Measurements from ENCODE around the gene HOMER3. TPM values are rescaled to one million over a fixed set of nuclear protein-coding genes. Genes with fewer than 3 reads are reported as not detected.

The HOMER3 gene
- total RNA-seq, 1 donor from 2014 or later: 203 TPM

- peak; percentile 71 for DNase-seq (ENCODE audit: low read depth)
Measured at GRCh38 chr19:18883526-18884304, 57.3 kb downstream of the HOMER3 start.

- no peak for DNase-seq (ENCODE audit: low read depth)
Measured at GRCh38 chr19:18881491-18881890, 59.5 kb downstream of the HOMER3 start.

GRCh38 chr19:18879579-18880373, 61.2 kb downstream of the HOMER3 start:
- no peak for DNase-seq (ENCODE audit: low read depth)

Other genes with a start within 250 kb of the HOMER3 start
- gene COMP, start 149.9 kb downstream of the HOMER3 start, total RNA-seq: not detected in 2 replicates
- 47.4 and 63.5 TPM in 2 replicates for gene UPF1, start 109.3 kb downstream of the HOMER3 start, total RNA-seq
- 16.8 and 30.6 TPM in 2 replicates for gene CERS1, start 45.1 kb downstream of the HOMER3 start, total RNA-seq
- gene COPE, start 21.8 kb downstream of the HOMER3 start, total RNA-seq: 328 and 338 TPM in 2 replicates
- gene DDX49, start 21.5 kb downstream of the HOMER3 start, total RNA-seq: 47.1 and 55.0 TPM in 2 replicates
- 90.9 and 101 TPM in 2 replicates for gene SUGP2, start 92.3 kb upstream of the HOMER3 start, total RNA-seq
- gene ARMC6, start 92.4 kb upstream of the HOMER3 start, total RNA-seq: 51.4 and 55.8 TPM in 2 replicates
- 24.6 and 28.1 TPM in 2 replicates for gene SLC25A42, start 122.8 kb upstream of the HOMER3 start, total RNA-seq
- gene TMEM161A, start 197.3 kb upstream of the HOMER3 start, total RNA-seq: 38.0 and 48.0 TPM in 2 replicates
- gene MEF2B, start 229.0 kb upstream of the HOMER3 start, total RNA-seq: not detected in 2 replicates